Glomerular endothelial cell (primary cell): ENCODE data around the gene NTRK2. TPM values are rescaled to one million over a fixed set of nuclear protein-coding genes. Genes with fewer than 3 reads are reported as not detected.

Source experiments
- DNase-seq: peaks from one replicate; pipeline ENCODE4 v3.0.0-alpha.2; 2011; ENCODE audit warnings: low read depth, low spot score; ENCODE audit errors: extremely low read depth
- total RNA-seq: library from RNA; depleted of rRNA; stranded (reverse); fragments of >200 nt; gene quantifications from 2 replicates; pipeline ENCODE4 v1.2.3, GENCODE V29; 2015

NTRK2 gene
- total RNA-seq, 1 donor from 2014 or later, result 0.35 TPM

DNA sequence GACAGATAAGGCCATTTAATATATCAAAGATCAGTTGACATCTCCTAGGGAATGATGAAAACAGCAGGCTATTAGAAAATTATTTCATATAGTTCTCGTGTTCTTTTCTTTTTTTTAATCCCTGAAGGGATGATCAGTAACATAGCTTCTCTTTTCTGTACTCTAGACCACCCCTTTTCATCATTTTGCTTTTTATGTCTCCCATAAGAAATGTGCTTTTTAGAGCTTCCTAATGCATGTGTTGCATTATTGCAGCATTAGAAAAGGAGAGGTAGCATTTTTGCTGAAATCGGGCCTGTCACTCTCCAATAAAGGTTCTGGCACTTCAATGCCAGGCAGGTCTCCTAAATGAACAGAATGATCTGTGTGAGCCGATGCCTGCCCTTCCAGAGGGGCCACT, 143.3 kb downstream of the NTRK2 start:
- DNase-seq, result no peak

DNA sequence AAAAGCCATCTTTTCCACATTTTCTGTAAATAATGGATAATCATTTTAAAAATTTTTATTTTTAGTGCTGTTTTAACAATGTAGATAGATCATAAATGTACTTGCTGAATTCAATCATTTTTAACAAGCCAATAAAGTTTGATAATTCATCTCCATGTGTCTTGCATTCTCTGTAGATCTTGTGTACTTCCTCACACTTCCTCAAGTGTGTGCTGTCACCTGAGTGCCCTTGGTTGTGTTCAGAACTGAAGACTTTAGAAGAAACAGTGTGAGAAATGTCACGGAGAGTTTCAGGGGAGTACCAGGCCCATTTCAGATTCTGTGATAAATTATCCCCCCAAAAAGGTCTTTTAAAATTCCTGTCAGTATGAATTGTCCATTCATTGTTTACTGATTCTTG, 146.0 kb downstream of the NTRK2 start:
- no peak for DNase-seq

DNA sequence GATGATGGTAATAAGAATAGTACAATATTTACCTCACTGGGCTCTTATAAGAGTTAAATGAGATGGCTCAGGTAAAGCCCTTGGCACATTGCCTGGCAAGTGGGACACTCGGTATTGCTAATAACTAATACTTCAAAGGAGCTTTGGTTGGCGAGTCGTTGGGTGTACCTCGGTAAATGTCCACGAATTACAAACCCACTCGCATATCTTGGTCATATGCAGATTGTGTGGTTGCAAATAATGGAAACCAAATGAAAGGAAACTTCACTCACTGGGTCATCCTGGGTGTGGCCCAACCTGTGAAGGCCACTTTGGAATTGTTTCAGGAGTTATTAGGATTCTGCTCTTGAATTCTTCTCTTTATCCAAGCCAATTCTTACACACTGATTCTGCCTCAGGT, 147.5 kb downstream of the NTRK2 start:
- DNase-seq, result no peak

DNA sequence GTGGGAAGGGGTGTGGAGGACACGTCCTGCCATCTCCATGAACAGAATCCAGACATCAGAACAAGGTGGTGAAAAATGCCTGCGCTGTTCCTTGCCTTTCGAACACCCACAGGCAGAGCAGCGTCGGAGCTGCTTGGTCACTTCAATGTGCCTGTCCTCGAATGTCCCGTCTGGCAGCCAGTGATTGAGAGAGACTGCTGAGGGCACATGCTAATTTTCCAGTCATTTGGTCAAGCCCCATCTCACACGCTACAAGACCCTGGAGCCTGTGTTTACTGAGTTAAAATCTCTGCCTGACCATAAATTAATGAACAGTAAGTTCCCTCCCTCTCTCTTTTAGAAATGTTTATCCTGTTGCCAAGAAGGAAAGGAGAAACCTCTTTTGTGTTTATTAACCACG, 149.3 kb downstream of the NTRK2 start:
- no peak for DNase-seq

DNA sequence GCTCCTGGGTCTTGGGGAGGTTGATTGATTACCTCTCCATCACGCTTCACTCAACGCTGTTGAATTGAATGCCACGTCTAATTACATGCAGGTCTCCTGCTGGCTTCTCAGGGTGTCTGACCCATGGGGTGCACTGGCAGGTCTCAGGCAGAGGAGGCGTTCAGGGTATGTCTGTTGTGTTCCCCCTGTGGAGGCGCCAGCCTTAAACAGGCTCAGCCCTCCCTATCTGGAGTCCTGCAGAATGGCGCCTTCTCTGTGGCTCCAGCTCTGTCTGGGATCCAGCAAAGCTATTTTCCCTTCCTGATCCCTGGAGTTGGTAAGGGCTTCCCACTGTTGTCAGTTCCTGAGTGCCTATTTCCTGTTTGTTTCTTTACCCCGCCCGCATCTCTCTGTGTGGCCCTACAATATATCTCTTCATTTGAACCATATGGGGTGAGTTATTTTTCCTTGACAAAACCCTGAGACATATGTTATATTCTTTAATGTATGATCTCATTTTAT, 150.0 kb downstream of the NTRK2 start:
- DNase-seq, result no peak

DNA sequence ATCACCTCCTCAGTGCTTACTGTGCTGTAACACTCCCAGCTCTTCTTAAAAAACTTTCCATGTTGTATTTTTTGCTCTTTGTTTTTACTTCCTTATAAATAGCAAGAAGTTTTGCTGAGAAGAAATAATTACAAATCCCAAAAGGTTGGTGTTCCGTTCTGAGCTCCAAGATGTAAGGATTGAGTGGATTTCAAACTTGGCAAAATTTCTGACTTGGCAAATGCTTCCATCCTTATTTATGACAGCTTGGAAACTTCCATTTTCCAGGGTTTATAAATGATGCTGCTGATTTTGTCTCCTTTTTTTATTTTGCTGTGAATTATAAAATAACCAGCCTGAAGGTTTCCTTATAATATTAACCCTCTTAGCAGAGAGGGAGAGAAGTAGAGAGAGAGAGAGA, 151.9 kb downstream of the NTRK2 start:
- no peak for DNase-seq

DNA sequence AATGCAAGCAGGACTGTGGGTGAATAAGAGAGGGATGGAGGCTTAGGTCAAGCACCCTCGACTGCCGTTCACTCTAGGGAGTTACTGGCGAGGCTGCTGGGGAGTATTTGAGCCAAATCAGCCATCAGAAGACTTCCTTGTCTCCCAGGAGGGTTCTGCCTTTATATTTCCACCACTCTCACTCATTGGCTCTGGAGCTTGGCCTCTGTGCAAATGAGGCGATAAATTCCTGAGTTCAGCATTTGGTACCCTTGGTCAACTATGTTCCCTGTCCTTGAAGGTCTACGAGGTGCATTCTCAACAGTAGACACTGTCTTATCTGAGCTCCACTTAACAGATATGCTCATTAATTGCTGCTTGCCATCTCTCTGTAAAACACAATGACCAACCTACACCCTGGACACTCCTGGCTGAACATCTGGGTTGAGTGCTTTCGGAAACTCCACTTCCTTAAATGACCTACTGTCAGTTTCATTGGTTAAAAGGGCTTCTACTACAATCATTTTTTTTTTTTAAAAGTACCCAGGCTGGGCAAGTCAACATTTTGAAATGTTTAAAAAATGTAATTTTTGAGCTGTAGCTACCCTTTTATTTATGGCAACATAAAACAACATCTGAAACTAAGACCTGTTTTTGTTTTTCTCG, 153.2 kb downstream of the NTRK2 start:
- no peak for DNase-seq

DNA sequence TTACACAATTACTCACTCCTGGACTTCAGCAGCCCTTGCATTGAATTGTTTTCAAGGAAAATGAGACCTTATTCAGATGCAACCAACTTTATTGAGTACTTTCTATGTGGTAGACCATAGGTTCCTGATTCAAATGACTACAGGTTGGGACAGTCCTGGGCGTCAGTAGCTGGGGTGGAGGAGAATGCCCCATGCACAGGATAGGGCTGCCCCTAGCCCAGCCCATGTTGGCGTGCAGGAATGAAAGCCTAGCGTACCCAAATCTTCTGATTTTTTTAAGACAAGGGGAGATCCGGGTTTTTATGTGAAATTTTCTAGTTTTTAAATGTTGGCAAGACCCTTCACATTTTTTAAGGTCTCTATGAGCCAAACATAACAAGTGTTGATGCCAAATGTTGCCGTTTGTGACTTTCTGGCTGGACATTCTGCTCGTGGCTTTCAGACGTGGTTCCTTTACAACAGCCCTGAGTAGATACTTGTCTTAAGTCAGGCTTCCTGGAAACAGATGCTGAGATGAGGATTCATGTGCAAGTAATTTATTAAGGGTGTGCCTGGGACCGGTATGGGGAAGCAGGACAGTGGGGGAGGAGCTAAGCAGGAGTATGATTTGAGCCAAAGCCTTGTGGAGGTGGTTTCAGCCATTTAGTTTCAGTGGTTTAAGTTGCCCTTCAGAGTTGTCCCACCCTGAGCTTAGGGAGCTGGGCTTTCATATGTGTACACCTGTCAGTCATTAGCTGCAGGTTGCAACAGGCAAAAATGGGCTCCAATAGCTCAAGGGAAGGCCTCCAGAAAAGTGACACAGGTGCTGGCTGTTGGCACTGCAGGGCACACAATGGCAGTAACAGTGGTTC, 154.1 kb downstream of the NTRK2 start:
- no peak for DNase-seq

DNA sequence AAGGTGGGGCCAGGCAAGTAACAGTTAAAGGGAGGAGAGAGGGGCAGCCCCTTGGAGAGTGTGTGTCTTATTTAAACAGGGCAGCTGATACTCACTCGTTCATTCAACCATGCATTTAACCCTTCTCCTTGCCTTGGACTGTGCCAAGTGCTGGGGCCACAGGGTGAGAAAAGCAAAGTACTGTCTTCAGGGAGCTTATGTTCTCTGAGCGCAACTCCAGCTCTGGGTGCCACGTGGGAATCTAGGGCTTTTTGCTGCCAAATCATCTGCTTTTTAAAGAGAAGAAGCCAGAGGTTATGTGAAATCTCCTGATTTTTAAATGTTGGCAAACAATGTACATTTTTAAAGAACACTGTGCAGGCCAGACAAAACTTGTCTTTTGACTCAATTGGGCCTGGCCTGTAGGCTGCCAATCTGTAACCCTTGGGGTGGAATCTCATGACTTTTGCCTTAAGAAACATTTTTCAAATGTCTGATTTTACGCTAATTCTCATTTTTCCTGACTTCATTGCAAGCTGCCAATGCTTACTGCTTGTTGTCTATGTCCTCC, 157.8 kb downstream of the NTRK2 start:
- no peak for DNase-seq

DNA sequence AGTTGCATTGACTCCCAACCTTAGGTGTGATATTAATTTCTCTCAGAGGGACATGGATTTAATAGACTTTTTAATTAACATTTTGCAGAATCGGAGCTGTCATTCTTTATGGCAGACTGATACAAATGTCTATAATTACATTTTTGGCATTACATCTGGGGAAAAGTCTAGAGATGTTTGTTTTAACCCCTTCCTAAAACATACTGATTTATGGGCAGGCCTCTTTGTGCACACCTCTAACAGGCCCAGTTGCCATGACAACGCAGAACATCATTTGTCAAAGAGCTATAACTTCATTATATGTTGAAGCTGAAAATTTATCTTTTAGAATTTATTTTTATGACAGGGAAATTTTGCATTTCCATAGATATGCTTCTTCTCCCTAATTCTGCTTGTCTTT, 158.5 kb downstream of the NTRK2 start:
- no peak for DNase-seq

DNA sequence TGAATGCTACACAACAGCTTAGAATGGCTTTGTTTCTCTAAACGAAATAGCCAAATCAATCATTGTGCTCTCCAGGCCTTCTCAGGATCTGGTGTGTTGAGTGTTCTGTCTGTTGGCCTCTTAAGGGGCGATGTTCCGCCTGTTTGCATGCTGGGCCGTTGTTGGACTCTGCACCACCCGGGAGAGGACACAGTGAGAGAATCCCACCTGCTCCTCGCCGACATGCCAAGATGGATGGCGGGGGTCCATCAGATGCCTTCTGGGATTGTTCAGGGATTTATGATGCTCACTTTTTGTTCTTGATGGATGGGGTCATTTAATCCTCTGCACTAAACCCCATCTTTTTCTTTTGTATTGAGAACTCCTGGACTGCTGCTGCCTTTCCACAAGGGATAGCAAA, 159.9 kb downstream of the NTRK2 start:
- DNase-seq, result no peak

DNA sequence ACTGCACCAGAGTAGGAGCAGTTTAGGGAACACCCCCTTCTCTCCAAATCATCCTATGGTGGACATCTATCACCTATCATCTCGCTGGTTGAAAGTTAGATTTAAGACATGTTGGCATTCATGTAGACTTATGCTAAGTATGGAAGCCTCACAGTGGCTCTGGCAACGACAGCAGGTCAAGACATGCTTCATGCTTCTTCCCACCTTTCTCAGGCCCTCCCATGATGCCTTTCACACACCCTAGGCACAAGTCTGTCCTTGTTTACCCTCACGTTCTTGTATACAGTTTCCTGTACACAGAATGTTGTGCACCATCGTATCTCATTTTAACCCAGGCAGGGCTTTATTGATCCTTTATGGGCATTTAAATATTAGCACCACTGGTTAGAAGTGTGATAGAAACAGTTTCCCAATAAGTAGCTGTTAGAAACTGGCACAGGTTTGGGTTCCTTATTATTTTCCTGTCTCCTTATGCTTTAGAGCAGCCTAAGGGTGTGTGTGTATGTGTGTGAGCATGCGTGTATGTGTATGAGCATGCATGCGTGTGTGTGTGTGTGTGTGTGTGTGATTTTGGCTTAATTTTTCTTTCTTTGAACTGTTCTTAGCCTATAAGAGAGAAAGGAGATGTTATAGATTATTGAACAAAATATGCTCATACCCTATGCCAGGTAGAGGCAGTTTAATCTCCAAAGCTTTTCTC, 160.6 kb downstream of the NTRK2 start:
- no peak for DNase-seq

DNA sequence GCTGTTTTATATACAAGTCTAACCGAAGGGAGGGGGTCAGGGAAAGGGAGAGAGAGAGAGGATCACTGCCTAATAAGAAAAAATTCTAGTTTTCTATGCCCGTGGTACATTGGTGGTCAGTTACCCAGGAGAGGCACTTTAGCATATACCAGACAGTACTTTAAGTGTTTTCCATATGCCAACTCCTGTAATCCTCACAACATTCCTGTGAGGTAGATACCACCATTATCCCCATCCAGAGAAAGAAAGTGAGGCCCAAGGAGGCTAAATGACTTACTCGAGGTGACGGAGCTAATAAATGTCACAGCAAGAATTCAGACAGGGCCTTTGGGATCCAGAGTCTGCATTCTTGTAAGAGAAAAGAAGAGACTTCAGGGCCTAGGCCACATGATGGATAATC, 161.8 kb downstream of the NTRK2 start:
- no peak for DNase-seq

DNA sequence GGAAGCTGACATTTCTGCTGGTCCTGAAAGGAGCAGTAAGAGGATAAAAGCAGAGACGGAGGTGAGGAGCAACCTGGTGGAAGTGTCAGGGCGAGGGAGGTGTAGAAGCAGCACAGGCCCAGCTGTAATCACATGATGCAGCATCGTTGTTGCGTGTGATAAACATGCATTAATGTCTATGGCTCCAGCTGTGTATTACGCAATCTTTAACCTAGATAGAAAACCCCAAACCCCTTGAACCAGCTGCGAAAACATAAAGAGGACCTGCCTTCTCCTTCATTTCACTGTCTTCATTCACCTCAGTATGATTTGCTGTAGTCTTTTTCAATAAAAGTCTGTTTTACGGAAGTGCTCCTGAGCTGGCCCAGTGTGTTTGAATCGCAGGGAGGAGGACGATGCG, 162.9 kb downstream of the NTRK2 start:
- DNase-seq, result no peak

DNA sequence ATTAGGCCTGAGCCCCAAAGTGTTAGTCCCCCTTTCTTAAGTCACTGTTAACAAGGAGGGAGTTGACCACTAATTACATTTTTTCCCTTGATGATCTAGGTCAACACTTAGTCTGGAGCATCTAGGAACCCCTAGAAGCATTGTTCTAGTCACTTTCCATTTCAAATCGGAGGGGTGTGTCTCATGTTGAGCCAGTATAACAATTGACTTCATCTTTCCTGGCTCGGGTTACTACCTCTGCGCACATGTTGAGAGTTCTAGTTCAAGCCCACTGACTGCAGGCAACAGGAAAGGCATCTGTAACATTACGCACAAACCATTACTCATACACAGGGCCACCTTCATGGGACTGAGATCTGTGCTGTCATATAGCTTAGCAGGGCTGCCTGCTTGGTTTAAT, 164.9 kb downstream of the NTRK2 start:
- no peak for DNase-seq

DNA sequence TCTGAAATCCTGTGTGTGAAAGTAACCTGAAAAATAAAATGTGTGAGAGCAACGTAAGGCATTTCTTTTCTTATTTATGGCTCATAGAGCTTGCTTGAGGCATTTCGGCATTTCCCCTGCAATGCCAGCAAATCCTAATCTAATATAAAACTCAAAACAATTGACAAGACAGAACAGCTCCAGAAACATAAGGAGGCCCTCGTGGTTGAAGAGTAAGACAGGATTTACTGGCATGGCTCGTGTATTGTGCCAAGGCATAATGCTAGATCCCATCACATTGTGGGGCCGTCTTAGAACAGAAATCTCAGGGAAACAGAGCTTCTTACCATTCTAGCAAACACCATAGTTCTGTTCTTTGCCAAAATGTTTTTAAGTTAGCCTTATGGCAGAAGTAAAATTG, 166.2 kb downstream of the NTRK2 start:
- DNase-seq, result no peak

DNA sequence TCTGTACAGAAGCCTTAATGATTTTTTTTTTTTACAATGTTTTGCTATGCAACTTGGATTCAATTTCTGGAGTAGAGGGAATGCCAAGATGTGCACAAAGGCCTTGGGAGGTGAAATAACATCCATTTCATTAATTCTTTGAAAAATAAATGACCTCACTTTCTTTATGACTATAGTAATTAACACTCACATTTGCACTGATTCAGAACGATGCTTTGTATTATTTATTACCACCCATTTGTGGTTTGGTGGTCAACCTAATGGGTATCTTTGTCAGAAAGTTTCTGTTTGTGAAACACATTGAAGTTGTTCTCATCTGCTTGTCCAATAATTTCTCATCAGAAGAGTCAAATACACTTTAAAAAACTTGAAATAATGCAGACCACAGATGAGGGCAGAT, 169.3 kb downstream of the NTRK2 start:
- DNase-seq, result no peak

DNA sequence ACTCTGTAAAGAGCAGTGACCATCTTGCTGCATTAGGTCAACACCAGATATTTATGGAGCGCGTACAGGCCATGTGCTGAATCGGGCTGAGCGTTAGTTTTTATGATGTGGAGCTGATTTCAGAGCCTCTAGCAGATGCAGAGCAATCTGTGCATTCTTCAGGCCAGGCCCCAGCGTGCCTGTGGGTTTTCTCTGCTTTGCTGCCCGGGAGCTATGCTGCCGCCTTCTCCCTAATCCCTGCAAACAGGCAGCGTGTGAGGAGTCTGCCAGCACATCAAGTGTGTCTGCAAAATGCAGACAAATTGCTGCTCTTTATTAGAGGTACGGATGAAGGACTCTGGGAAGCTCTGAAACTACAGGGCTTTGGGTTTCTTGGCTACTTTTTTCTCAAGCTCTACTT, 170.0 kb downstream of the NTRK2 start:
- no peak for DNase-seq

DNA sequence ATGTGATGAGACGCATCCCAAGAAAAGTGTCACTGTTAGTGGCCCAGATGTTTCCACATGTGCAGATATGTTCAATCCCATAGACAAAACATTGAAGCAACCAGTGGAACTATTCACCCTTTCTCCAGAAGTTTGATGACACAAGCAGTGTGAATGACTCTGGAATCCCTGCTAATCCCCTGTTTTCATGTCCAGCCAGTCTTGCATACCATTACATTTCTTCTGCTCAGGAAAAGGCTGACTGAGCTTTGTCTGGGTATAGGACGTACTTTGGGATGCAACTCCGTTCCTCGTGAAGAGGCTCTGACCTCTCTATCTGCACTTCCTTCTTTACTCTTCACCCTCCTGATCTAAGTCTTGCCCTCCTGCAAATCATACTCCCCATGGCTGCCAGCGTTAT, 172.4 kb downstream of the NTRK2 start:
- no peak for DNase-seq

DNA sequence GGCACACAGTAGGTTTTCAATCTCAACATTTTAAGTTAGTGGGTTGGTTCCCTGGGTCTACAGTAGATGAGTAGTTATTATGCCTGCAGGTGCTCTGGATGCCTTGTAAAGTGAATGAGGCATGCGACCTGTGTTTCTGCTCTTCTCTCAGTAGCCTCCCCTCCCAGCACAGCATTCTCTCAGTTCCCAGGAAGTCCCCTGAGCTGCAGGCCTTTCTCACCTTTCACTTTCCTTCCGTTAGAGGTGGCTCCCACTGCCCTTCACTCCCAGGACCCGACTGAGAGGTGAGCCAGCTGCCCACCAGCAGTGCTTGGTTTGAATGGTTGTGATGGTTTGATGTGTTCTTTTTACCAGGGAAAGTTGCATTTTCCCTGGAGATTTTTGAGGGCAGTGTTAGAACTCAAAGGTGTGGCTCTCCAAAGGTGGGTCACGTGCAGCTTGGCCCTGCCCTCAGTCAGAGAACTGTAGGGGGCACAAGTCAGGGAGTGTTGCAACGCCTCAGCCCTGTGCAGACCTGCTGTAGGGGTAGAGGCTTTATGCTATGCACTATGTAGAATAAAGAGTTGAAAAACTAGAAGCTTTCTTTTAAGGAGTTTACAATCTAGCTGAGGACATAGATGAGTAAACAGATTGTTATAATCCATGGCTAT, 173.8 kb downstream of the NTRK2 start:
- no peak for DNase-seq
